Activated gamma-delta T cell treated with Interleukin-2 at 50 U/mL for 16 hours (primary cell): ENCODE data around the gene TP53AIP1.

Source experiments
- DNase-seq: peaks from one replicate; pipeline ENCODE4 v3.0.0-alpha.2; 2020

Gene TP53AIP1

DNA sequence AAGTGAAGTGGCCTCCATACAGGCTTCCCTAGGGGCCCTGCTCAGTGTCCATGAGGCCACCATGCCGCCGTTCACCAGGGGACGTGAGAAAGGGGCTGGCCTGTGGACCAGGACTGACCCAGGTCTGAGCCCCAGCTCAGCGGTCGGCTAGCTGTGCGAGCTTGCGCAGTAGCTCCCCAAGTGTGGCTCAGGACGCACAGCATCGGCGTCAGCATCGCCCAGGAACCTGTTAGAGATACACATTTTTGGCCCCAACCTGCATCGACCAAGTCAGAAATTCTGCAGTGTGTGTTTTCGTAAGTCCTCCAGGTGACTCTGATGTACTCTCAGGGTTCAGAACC, 429 bp downstream of the TP53AIP1 start:
- no peak for DNase-seq

DNA sequence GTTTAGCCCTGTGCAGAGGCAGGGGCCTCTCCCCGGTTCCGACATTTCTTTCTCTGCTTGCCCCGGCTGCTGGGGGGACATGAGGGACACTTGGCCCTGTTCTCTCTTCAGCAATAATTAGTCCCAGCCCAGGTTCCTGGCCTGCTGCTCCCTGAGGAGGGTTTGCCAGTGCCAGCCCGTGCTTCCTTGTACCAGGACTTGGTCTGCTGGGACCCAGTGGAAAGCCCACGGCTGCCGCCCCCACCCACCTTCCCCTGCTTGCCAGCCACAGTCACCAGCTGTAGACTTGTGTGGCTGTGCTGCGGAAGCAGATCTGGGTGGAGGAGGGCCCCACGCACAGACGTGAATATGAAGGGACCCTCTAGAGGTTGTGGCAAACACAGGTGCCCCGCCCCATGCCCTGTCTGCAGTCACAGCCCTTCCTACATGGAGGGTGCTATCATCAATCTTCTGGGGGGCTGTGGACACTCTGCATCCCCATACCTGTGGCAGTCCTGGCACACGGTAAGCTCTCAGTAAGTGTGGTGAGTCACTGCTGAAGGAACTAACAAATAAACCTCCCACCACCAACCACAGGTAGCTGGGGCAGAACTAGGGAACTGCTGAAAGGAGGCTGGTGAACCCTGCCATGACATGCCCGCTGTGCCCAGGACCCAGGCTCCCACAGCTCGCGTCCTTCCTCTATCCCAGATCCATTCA, 949 bp downstream of the TP53AIP1 start:
- DNase-seq: no peak

DNA sequence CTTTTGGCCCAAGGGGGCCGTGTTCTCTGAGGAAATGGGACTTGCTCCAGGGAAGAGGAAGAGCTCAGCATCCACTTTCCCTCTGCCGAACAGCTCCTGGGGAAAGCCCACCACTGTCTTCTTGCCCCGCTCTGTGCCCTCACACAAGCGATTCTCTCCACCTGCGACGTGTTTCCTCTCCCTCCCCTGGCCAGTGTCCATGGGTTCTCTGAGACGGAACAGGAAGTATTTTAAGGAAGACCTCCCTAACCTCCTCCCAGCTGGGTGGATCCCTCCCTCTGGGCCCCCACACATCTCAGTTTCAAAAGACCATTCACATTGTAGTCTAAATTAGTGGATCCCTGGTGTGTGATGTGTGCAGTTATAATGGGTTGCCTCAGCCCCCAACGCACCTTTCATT, 1.6 kb downstream of the TP53AIP1 start:
- DNase-seq: no peak

DNA sequence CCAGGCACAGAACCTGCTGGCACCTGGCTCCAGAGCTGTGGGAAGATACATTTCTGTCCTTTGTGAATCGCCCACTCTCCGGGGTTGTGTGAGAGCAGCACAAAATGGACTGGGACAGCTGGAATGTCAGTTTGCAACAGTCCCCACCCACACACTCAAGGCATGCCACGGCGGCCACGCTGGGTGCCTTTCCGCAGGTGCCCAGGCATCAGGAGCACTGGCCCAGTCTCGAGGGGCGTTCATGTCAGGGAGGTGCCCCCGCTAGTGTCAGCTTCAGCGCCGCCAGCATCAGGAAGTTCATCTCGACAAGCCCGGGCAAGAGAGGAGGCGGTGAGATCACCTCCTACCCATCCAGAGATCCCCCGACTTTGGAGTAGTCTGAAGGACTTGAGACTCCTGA, 2.1 kb downstream of the TP53AIP1 start:
- DNase-seq: no peak

DNA sequence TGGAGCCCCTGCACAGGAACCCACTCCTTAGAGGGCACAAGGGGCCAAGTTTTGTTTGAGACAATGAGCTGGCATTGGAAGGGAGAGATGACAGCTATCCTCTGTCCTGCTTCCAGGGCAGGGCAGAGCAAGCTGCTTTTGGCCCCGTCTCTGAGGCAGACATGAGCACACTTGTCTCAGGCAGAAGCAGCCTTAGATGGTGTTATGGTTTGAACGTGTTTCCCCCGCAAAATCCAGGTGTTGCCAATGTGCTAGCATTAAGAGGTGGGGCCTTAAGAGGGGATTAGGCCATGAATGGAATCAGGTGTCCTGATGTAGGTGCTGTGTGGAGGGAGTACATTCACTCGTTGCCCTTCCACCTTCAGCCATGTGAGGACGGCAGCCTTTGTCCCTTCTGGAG, 2.5 kb downstream of the TP53AIP1 start:
- DNase-seq: no peak

DNA sequence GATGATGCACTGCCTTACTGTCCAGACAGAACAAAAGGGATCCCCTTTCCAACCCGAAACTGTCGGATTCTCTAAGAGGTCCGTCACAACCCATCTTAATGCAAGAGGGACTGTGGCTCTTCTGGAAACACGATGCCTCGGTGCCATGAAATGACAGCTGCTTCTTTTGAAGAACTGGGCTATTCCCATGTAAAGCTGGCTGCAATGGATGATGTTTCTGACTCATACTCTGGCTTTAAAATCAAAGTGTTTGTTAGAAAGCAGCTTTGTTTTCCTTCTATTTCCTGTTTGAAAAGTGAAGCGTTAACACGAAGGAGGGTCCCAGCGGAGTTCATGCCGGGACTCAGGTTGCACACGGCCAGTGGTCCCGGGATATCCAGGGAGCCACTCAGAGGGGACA, 3.1 kb downstream of the TP53AIP1 start:
- no peak for DNase-seq

DNA sequence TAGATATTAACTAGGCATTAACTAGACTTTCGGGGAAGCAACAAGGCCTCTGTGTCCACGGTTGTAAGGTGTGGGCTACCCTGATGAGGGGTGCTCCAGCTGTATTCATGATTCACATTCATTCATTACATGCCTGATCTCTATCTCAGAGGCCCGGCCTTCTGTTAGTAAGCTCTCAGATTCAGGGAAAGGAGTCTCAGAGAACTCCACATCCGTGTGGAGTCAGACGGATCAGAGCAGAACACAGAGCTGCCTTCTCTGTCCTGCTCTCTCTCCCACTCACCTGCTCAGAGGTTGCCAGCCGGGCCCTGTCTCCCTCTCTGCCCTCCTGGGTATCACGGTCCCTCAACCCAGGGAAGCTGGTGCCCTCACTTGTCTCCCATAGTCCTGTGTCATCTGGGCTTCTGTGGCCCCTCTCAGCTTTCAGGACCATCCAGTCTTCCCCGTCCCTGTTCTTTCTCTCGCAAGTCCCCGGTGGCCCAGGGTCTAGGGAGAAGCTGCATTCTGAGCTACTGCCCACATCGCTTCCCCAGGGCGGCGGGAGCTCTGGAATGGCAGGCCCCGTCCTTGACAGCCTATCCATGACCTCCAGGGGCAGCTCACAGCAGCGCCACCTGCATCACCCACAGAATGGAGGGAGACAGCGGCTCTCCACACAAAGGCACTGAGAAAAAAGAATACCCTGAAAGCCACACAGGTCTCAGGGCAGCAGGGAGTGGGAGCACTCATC, 4.3 kb downstream of the TP53AIP1 start:
- no peak for DNase-seq

DNA sequence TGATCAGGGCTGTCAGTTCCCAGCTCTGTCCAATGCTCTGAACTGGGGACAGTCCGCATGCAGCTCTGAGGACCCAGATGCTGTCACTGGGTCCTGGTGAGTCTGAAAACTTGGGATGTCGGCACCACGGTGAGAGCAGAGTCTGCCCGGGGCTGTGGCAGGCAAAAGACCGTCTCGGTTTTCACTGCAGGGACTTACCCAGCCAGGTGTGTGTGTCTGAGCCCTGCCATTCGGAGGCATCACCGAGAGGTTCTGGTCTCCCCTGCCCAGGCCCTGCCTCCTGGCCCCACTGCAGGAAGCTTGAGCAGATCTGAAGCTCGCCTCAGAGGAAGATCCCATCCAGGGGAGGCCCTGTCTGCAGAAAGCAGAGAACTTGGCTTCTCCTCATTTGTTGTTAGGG, 5.2 kb downstream of the TP53AIP1 start:
- DNase-seq: no peak

DNA sequence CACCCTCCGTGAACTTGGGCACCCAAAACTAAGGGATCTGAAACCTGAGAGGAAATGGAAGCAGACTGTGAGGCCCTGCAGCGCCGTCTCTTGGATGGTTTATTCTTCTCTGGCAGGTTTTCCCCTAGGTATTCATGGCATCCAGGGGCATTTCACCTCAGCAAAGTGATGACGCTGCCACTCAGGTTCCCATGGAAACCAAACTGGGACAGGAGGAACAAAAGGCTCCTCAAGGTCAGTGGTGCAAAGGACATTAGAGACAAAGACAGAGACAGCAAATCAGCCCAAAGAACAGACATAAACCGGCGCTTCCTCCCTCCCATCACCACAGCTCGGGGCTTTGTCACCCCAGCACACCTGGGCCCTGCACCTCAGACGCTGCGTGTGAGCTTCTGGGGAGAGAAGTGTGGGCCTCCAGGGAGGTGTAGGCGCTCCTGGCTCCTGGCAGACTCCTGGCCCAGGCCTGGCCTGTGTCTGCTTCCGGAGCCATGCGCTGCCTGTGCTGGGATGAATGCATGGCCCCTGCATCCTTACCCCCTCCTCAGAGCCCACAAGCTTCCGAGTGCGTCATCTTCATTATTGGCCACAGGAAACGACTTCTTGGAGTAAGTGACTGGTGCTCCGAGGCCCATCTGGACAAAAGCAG, 5.9 kb downstream of the TP53AIP1 start:
- no peak for DNase-seq

DNA sequence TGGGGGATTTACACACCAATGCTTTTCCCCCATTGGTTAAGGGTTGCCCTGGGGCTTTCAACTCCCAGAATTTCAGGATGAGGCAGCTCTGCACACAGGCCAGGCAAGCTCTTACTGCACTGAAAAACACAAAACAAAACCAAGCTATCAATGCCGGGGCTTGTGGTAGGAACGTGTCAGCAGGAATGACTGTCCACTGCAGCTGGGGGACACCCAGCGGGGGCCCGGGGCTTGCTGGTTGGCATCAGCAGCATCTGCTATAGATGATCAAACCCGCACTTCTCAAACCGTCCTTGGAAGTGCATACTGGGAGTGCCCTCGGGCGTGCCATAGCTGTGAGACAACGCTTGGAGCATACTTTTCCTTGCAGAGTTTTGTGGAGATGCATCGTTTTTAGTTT, 7.7 kb downstream of the TP53AIP1 start:
- no peak for DNase-seq

DNA sequence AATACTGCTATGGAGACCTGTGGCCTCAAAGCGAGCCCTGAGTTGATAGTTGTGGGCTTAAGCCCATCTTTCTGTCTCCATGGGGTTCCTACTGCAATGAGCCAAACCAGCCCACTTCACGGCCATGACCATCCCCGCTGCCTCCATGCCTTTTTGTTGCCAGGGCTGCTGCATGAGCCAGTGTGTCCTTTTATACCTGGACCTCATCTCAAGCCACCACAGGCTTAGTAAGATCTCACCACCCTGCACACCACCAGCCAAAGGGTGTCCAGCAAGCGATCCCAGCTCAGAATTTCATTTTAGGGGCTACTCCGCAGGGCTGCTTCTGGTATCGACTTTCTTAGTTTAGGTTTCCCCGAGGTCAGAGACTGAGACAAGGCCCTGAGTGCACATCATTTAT, 8.3 kb downstream of the TP53AIP1 start:
- no peak for DNase-seq

DNA sequence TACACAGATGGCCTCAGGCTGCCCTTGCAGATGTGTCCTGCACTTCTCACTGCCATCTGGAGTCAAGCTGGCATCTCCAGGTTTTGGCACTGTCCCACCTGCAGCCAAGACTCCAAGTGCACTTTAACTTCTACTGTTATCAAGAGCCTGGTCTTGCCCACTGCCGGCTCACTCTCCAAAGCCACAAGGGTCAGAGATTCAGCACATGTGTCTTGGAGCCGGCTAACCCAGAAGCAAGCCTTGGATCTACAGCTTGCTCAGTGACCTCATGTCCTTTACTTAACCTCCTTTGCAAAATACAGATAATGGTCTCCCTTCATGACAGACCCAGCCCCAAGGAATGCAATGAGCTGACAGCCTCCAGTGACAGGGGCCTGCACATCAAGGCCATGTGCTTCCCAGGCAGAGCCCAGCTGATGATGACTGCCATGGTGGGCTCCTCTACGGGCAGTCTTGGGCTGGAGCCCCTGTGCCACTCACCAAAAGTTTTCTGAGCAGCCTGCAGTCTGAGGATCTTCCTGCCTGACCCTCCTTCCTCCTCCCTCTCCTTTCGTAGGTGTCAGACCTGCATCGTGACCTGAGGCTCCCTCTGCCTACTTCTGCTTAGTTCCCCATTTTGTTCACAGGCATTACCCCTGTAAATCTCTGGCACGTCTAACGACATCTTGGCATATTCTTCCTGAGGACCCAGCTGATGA, 9.0 kb downstream of the TP53AIP1 start:
- DNase-seq: no peak

DNA sequence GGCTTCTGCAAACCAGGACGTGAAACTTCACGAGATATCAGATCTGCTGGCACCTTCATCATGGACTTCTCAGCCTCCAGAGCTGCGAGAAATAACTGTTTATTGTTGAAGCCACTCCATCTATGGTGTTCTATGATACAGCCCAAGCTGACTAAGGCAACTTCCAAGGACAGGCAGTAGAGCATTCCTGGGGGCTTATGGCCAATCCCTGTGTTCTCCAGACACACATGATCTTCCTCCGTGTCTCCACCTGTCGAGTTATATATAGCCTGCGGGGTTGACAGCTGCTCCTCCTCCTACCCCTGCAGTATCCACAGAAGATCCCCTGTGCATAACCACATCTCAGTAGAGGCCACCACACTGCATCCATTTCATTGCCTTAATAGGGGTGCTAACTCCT, 11.0 kb downstream of the TP53AIP1 start:
- no peak for DNase-seq

DNA sequence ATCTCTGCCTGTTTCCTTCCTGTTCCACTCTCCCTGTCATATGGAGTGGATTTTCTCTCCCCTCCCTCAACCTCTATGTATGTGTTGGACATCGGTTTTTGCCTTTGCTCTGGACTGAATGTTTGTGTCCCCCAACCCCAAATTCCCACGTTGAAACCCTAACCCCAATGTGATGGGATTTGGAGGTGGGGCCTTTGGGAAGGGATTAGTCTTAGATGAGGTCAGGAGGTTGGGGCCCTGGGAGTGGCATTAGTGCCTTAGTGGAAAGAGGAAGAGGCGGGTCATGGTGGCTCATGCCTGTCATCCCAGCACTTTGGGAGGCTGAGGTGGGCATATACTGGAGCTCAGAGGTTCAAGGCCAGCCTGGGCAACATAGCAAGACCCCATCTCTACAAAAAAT, 11.6 kb downstream of the TP53AIP1 start:
- DNase-seq: no peak

DNA sequence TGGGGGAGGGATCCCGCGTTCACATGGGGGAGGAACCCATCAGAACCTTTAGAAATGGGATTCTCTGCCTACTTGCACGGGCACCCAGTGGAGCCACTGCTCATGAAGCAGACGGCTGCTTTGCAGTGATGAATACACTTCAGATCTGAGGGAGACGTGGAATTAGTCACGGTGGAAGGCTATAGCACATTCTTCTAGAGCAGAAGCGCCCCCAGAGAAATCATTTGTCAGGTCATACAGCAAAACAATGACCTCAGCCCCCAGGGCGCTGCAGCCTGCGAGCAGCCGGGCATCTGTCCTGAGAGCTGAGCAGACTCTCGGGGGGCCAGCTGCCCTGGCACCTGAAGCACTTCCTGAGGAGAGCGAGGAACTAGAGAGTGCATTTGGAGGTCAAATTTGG, 12.7 kb downstream of the TP53AIP1 start:
- DNase-seq: no peak

DNA sequence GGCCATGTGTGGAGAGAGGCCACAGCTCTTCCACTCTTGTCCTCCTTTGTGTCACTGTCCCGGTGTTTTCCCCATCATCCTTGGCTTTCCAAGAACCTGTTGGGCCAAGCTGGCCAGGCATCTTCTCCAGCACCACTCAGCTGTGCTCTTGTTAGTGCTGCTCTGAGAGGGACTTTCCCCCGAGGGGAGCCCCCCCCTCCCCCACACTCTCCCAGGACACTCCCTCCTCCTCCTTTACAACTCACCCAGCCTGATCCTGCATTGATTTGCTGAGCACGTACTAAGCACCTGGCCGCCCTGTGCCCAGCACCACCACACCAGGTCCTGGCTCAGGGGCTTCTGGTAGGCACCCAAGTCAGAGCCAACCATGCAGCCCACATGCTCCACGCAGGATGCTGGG, 13.2 kb downstream of the TP53AIP1 start:
- no peak for DNase-seq

DNA sequence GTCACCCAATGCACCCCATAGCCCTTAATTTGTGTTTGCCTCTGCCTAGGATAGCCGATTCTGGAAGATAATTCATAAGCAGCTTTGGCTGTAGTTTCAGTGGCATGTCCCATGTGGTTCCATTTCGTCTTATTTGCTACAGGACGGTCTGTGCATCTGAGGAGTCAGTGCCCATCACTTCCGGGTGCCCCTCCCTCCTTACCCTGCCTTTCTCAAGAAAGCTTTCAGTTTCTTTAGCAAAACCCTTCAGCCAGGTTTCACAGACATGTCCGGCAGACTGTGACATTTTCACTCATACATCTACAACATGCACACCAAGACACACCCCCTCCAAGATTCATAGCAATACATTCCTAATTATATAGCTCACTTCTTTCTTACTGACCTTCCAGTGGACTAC, 14.3 kb downstream of the TP53AIP1 start:
- DNase-seq: no peak

DNA sequence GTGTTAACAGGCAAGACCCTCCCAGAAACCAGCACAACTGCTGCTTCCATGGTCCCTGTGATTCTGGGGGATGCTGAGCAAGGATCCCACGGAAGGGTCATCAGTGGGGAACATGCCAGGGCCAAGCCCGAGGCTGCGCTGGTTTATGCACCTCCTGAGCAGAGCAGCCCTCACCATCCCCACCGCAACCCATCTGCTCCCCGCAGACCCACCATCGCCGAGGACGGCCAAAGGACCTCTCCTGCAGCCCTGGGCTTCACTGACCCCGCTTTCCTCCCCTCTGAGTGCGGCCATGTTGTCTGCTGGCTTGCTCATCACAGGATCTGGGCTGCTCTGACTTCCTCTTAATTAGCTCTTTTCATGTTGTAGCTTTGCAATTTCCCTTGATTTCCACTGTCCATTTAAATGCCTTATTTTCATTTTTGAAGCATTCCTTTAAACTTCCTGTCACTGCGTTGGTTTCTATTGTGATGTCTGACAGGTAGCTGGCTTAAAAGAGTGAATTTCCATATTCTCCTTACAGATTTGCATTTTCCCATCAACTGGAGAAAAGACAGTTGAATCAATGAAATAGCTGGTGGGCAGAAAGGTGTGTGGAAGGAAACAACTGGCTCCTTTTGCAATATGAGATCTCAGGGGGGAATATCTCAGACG, 14.9 kb downstream of the TP53AIP1 start:
- DNase-seq: no peak

DNA sequence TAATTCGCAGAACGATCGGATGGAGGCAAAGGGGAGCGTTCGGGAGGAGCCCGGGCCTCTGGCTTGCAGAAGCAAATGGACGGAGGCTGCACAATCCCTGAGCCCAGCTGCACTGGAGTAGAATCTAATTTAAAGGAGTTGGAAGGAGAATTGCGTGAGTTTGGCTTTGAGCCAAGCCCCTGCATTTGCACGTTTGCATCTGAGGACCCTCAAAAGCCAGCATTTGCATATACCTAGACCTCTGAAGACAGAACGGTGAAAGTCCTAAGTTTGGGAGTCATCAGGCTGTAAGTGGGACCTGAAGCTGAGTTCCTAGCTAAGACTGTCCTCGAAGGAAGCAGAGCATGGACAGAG, 15.6 kb downstream of the TP53AIP1 start:
- no peak for DNase-seq

DNA sequence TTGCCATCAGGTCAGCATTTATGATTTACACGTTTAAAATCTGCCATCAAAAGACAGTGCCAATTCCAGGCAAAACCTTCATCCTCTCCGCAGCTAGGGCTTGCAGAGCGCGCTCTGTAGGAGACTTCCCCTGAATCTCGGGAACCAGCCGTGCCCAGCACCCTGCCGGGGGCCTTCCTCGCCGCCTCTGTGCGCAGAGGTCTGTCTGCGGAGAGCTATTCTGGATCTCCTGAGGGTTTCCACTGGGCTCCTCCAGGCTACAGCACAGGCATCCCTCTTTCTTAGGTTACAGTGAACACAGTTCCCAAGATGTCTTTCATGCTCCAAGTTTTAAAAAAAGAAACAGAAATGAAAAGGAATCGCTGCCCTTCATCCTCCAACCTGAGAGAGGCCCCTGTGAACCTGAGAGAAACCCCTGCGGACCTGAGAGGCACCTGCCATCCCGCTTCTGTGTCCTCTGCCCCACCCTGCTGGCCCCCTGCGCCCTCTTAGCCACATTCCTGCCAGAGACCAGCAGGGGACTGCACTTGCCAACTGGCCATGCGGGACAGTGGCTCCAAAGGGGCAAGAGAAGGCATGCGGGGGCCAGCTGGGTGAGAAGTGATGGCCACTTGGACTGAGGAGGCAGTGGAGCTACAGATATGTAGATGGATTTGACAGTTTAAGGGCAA, 16.1 kb downstream of the TP53AIP1 start:
- no peak for DNase-seq

DNA sequence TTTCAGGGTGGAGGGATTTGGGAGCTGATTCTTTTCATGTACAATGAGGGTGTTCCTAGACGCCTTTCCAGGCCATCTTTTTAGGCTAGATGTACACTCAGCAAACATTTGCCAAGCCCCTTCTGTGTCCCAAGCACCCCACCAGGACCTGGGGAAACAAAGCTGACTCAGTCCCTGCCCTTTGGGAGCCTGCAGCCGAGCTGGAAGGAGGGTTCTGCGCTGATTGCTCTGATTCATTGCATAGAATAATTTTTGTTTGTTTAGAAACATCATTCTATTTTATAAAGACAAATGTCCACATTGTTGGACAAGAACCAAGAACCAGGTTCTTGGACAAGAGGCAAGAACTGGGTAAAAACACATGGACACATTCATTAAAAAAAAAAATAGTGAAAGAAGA, 16.7 kb downstream of the TP53AIP1 start:
- no peak for DNase-seq

DNA sequence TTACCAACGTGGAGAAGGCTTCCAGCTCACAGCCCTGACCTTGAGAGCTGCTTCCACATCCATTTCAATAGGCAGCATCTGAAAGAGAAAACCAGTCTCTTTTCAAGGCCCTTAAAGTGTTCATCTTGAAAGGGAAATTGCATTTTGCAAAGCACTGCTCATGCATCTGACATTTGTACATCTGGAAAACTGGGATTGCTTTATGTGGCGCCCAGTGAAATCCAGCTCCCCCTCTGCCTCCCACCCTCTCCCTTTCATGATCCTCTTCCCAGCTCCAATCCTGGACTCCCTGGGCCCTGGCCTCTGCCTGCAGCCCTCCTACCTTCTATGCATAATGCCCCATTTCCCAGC, 17.4 kb downstream of the TP53AIP1 start:
- no peak for DNase-seq
